ENCODE data around the gene DOCK4.

Gene DOCK4

DNA sequence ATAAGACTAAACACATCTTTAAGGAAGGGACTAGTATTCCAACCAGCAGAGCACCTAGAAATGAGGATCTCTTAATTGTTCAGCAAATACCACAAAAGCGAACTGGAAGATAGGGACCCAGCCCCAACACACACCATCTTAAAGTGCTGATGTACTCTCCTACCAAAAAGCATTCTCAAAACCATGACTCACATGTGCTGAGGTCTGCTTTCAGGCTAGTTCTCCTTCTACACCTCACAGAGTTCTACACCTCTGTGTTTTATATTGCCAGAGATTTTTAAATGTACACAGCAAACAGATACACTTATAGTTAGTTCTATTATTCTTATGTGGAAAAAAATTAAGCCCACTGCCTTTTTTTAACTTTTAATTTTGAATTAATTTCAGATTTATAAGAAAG is 191.9 kb downstream of the DOCK4 start:
- Mint-ChIP-seq H3K4me1 (no peaks in the 10 kb centered on the region), H3K36me3 (ENCODE audit: insufficient read depth) (peaks cover 1% of the 10 kb centered on the region), H3K9me3 (no peaks in the 10 kb centered on the region), H3K27ac (ENCODE audit: low read depth) (no peak overlapping the region), H3K27me3 (peaks cover 6% of the 10 kb centered on the region), H3K4me3 (no peak overlapping the region)
- DNase-seq (ENCODE audit: low spot score in 2 of 2) (no peak), ATAC-seq (replicated peaks; ENCODE audit: extremely low read depth, poor library complexity, severe bottlenecking) (no peak)

DNA sequence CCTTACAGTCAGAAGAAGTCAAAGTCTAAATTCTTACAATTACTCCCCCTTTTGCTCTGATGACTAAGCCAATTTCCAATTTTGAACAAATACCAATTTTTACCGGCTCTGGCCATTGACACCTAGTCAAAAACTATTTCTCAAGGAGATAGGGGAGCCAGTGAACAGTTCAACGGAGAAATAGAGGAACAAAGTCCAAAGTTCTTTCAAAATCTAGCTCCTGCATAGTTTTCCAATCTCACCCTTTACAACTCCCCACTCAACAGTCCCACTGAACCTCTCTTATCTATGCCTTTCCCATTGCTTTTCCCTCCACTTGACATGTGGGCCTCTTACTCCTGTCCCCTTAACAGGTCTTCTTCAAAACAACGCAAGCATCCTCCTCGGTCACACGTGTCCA is 192.9 kb downstream of the DOCK4 start:
- ATAC-seq (replicated peaks; ENCODE audit: extremely low read depth, poor library complexity, severe bottlenecking) = no peak
- Mint-ChIP-seq H3K27me3 (peaks cover 6% of the 10 kb centered on the region), H3K36me3 (ENCODE audit: insufficient read depth) (no peaks in the 10 kb centered on the region), H3K4me3 (no peak overlapping the region), H3K9me3 (no peaks in the 10 kb centered on the region), H3K4me1 (no peaks in the 10 kb centered on the region), H3K27ac (ENCODE audit: low read depth) (no peak overlapping the region)
- no peak for DNase-seq (ENCODE audit: low spot score in 2 of 2)

DNA sequence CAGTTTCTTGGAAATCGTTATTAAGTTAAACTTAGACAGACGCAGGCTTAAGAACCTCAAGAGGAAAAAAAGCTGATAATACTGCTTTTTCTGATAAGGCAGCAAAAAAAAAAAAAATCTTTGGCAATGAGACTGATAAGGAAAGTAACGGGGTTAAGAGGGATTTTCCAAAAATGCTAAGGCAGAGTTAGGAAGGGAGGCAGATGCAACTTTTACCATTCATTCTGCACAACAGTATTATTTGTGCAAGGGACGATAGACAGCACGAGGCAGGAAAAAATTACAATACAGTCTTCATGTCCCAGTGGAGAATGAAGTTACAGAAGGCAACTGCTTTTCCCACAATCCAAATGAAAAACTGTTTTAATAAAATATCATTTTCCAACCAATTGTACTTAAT is 194.0 kb downstream of the DOCK4 start:
- no peaks in the 10 kb centered on the region for H3K36me3 Mint-ChIP-seq (ENCODE audit: insufficient read depth)
- DNase-seq (ENCODE audit: low spot score in 2 of 2) (no peak), ATAC-seq (replicated peaks; ENCODE audit: extremely low read depth, poor library complexity, severe bottlenecking) (no peak)
- no peak overlapping the region for H3K4me3 Mint-ChIP-seq
- no peaks in the 10 kb centered on the region for H3K4me1 Mint-ChIP-seq
- H3K9me3 Mint-ChIP-seq = no peaks in the 10 kb centered on the region
- peaks cover 6% of the 10 kb centered on the region for H3K27me3 Mint-ChIP-seq
- no peak overlapping the region for H3K27ac Mint-ChIP-seq (ENCODE audit: low read depth)

DNA sequence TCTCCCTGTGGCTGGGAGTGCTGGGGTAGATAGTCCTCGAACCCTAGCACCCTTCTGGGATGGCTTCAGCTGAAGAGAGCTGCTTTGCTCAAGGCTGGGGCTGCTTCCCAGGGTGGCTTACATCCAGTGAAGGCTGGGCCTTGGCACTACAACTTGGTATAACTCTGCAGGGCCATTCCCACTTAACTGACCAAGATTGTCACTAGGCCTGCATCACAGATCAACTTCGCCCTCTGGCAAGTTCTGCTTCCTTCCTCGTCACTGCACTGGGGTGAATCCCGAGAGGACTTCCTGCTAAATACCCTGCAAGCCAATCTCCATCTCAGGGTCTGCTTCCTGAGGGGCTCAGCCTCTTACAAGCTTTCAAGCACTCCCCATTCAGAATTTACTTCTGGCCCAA is 195.2 kb downstream of the DOCK4 start:
- Mint-ChIP-seq H3K36me3 (ENCODE audit: insufficient read depth) (no peaks in the 10 kb centered on the region), H3K4me3 (no peak overlapping the region), H3K4me1 (no peaks in the 10 kb centered on the region), H3K9me3 (no peaks in the 10 kb centered on the region), H3K27ac (ENCODE audit: low read depth) (no peak overlapping the region), H3K27me3 (peaks cover 6% of the 10 kb centered on the region)
- DNase-seq (ENCODE audit: low spot score in 2 of 2) (no peak), ATAC-seq (replicated peaks; ENCODE audit: extremely low read depth, poor library complexity, severe bottlenecking) (no peak)

DNA sequence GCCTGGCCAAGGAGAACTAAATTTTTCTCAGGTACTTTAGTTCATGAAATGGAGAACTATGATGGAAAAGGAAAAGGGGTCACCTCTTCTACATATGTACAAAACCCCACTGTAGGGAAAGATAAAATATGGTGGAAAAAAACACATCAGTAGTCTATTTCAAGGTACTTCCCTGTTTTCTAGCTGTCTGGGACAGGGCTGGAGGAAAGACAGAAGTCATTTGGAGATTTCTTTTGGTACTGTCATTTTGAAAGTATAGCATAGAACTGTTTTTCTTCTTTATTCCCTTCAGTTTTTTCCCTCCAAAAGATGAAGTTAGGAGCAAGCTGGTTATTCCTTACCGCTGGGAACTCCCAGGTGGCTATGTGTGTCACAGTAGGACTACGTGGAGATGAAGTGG is 196.1 kb downstream of the DOCK4 start:
- Mint-ChIP-seq H3K27ac (ENCODE audit: low read depth) (no peak overlapping the region), H3K9me3 (no peaks in the 10 kb centered on the region), H3K36me3 (ENCODE audit: insufficient read depth) (no peaks in the 10 kb centered on the region), H3K4me3 (no peak overlapping the region), H3K27me3 (peaks cover 7% of the 10 kb centered on the region), H3K4me1 (no peaks in the 10 kb centered on the region)
- DNase-seq (ENCODE audit: low spot score in 2 of 2) = no peak
- ATAC-seq (replicated peaks; ENCODE audit: extremely low read depth, poor library complexity, severe bottlenecking) = no peak

DNA sequence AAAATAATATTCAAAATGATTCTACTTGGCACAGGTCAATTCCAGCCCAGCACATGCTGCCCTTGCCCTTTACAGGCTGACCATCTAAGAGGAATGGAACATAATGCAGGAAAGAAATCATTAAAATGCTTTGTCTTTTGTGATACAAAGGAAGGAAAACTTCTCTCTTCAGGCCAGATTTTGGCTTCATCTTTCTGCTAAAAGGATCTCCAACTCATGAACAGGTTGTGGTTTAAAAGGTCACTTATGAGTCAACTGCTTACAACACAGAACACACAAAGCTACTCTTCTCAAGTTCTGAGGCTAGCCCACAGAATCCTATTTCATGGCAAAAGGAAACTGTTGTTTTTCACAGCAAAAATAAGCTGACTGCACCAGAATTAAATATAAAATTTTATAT is 197.1 kb downstream of the DOCK4 start:
- Mint-ChIP-seq H3K9me3 (no peaks in the 10 kb centered on the region), H3K27me3 (peaks cover 15% of the 10 kb centered on the region), H3K36me3 (ENCODE audit: insufficient read depth) (no peaks in the 10 kb centered on the region), H3K4me3 (no peak overlapping the region), H3K27ac (ENCODE audit: low read depth) (no peak overlapping the region), H3K4me1 (no peaks in the 10 kb centered on the region)
- ATAC-seq (replicated peaks; ENCODE audit: extremely low read depth, poor library complexity, severe bottlenecking) = no peak
- DNase-seq (ENCODE audit: low spot score in 2 of 2) = no peak

DNA sequence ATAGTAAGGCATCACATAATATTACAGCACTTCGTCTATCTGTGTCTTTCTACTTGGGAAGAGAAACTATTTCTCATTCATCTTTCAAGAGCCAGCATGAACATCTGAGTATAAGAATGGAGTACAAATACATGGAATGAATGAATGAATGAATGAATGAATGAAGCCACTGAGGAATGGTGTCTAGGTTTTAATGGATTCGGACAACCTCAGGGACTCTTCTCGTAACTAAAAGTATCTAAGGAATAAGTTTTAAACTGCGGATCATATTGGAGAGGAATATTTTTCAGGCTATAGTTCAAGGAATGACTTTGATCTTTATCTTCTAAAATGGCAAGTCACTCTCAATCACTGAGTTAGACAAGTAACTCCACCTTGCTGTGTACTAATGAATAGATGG is 199.0 kb downstream of the DOCK4 start:
- Mint-ChIP-seq H3K9me3 (no peaks in the 10 kb centered on the region), H3K4me1 (no peaks in the 10 kb centered on the region), H3K4me3 (no peak overlapping the region), H3K36me3 (ENCODE audit: insufficient read depth) (no peaks in the 10 kb centered on the region), H3K27ac (ENCODE audit: low read depth) (no peak overlapping the region), H3K27me3 (peaks cover 9% of the 10 kb centered on the region)
- no peak for ATAC-seq (replicated peaks; ENCODE audit: extremely low read depth, poor library complexity, severe bottlenecking)
- no peak for DNase-seq (ENCODE audit: low spot score in 2 of 2)

DNA sequence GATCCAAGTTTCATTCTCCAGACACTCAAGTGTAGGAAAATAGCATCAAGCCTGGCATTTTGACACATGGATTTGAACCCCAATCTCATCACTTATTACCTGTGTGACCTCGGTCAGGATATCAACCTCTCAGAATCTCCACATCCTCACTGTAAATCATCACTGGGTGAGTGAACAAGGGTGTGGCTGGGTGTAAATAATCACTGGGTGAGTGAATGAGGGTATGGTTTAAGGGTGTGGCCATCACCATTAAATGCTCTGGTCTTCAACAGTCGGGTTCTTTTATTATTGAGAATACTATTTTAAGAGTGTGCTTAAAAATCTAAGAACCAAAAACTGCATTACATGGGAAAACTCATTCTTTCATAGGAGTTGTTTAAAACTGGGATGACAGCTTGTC is 200.1 kb downstream of the DOCK4 start:
- no peaks in the 10 kb centered on the region for H3K9me3 Mint-ChIP-seq
- H3K4me1 Mint-ChIP-seq = no peaks in the 10 kb centered on the region
- no peak for DNase-seq (ENCODE audit: low spot score in 2 of 2)
- ATAC-seq (replicated peaks; ENCODE audit: extremely low read depth, poor library complexity, severe bottlenecking) = no peak
- H3K36me3 Mint-ChIP-seq (ENCODE audit: insufficient read depth) = no peaks in the 10 kb centered on the region
- no peak overlapping the region for H3K27ac Mint-ChIP-seq (ENCODE audit: low read depth)
- peaks cover 9% of the 10 kb centered on the region for H3K27me3 Mint-ChIP-seq
- no peak overlapping the region for H3K4me3 Mint-ChIP-seq

DNA sequence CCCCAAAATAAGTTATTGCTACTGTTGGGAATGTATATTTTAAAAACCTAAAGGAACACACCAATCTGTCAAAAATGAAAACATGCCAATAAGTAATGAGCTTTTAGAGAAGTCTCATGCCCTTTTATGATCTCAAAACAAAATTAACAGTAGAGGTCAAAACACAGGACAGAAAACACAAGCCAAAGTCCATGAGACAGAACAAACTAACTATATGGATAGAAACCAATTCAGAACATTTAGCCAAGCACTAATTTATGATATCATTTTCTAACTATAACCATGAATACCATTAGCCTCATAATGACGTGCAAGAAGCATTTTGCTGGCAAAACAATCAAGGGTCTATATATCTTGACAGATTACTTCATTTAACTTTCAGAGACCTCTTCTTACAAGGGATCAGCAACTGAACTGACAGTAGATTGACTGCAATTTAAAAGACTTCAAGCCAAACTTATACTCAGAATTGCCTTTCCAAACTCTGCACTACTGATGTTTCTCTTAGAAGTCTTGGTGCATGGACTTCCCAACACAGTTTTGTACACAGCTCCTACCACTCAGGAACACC is 200.9 kb downstream of the DOCK4 start:
- Mint-ChIP-seq H3K27ac (ENCODE audit: low read depth) (no peak overlapping the region), H3K9me3 (no peaks in the 10 kb centered on the region), H3K4me1 (no peaks in the 10 kb centered on the region), H3K27me3 (peaks cover 9% of the 10 kb centered on the region), H3K4me3 (no peak overlapping the region), H3K36me3 (ENCODE audit: insufficient read depth) (no peaks in the 10 kb centered on the region)
- ATAC-seq (replicated peaks; ENCODE audit: extremely low read depth, poor library complexity, severe bottlenecking) = no peak
- no peak for DNase-seq (ENCODE audit: low spot score in 2 of 2)

DNA sequence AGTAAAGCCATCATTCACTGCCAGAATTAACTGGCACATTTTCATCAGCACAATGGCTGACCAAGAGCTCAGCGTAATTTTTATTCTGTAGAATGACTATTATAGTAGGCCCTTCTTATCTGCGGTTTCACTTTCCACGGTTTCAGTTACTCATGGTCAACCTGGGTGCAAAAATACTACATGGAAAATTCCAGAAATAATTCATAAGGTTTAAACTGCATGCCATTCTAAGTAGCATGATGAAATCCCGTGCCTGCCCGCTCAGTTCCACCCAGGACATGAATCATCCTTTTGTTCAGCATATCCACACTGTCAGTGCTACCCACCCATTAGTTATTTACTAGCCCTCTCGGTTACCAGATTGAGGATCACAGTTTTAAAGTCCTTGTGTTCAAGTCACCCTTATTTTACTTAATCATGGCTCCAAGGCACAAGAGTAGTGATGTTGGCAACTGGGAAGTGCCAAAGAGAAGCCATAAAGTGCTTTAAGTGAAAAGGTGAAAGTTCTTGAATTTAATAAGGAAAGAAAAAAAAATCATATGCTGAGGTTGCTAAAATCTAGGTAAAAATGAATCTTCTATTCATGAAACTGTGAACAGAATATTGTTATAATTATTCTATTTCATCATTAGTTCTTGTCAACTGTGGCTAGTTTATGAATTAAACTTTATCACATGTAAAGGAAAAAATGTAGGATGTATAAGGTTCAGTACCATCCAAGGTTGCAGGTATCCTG is 204.9 kb downstream of the DOCK4 start:
- H3K9me3 Mint-ChIP-seq = no peaks in the 10 kb centered on the region
- H3K36me3 Mint-ChIP-seq (ENCODE audit: insufficient read depth) = no peaks in the 10 kb centered on the region
- H3K27me3 Mint-ChIP-seq = peaks cover 9% of the 10 kb centered on the region
- no peaks in the 10 kb centered on the region for H3K4me1 Mint-ChIP-seq
- DNase-seq (ENCODE audit: low spot score in 2 of 2) (no peak), ATAC-seq (replicated peaks; ENCODE audit: extremely low read depth, poor library complexity, severe bottlenecking) (no peak)
- H3K4me3 Mint-ChIP-seq = no peak overlapping the region
- no peak overlapping the region for H3K27ac Mint-ChIP-seq (ENCODE audit: low read depth)

DNA sequence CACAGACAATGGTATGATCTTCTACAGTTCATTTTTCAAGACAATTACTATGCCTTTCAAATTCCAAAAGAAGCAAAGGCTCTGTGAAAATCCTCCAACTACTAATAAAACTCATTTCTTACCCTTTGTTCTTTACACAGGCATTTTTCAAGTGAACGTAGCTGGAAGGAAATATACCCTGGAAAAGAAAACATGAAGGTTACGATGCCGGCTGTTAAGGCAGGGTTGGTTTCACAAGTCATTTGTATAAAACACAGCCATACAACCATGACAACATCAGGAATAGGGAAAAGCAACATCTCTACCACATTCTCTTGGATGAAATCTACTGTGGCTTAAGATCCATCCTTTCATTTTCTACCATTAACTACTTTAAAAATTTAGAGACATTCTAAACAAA is 207.9 kb downstream of the DOCK4 start:
- H3K36me3 Mint-ChIP-seq (ENCODE audit: insufficient read depth) = no peaks in the 10 kb centered on the region
- H3K27me3 Mint-ChIP-seq = no peaks in the 10 kb centered on the region
- no peaks in the 10 kb centered on the region for H3K9me3 Mint-ChIP-seq
- ATAC-seq (replicated peaks; ENCODE audit: extremely low read depth, poor library complexity, severe bottlenecking) (no peak), DNase-seq (ENCODE audit: low spot score in 2 of 2) (no peak)
- no peaks in the 10 kb centered on the region for H3K4me1 Mint-ChIP-seq
- no peak overlapping the region for H3K27ac Mint-ChIP-seq (ENCODE audit: low read depth)
- no peak overlapping the region for H3K4me3 Mint-ChIP-seq

DNA sequence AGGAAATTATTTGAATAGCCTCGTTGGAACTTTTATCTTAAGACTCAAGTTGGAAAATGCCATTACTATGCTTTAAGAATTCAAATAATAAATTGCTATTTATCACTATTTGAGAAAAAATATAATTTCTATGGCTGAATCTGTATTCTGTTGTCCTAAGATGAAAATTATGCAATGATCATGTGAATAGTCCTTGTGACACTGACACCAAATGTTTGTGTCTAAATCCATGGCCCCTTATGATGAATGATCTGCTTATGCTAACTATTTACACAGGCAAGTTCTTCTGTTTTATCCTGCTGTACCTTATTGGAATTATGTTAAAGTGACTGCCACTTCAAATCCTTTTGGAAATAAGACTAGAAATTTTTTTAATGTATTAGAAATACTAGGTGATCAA is 208.7 kb downstream of the DOCK4 start:
- ATAC-seq (replicated peaks; ENCODE audit: extremely low read depth, poor library complexity, severe bottlenecking) (no peak), DNase-seq (ENCODE audit: low spot score in 2 of 2) (no peak)
- H3K36me3 Mint-ChIP-seq (ENCODE audit: insufficient read depth) = no peaks in the 10 kb centered on the region
- no peak overlapping the region for H3K27ac Mint-ChIP-seq (ENCODE audit: low read depth)
- H3K27me3 Mint-ChIP-seq = no peaks in the 10 kb centered on the region
- H3K4me3 Mint-ChIP-seq = no peak overlapping the region
- no peaks in the 10 kb centered on the region for H3K9me3 Mint-ChIP-seq
- H3K4me1 Mint-ChIP-seq = no peaks in the 10 kb centered on the region

DNA sequence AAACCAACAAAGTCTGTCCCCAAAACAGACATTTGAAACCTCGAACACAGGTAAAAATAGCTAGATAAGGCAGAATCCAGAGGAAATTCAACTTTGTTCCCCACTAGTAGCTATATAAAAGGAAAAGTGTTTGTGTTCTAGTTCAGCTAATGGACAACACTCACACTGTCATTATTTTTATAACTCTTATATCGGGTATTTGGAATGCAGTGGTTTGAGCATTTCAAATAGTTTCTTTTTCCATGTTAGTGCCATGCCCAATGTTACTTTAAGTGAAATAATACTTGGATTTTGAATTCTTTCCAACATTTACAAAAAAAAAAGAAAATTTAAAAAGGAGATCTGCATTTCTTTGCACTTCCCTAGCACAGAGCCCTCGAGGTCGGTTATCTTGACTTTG is 213.6 kb downstream of the DOCK4 start:
- DNase-seq (ENCODE audit: low spot score in 2 of 2) = no peak
- Mint-ChIP-seq H3K9me3 (no peaks in the 10 kb centered on the region), H3K4me1 (no peaks in the 10 kb centered on the region), H3K27ac (ENCODE audit: low read depth) (no peak overlapping the region), H3K36me3 (ENCODE audit: insufficient read depth) (no peaks in the 10 kb centered on the region), H3K4me3 (no peak overlapping the region), H3K27me3 (no peaks in the 10 kb centered on the region)
- no peak for ATAC-seq (replicated peaks; ENCODE audit: extremely low read depth, poor library complexity, severe bottlenecking)
